IMR-90 (cell line): ENCODE results near the gene ARMC6. TPM values are rescaled to one million over a fixed set of nuclear protein-coding genes. Genes with fewer than 3 reads are reported as not detected.

Experiments used
- ATAC-seq: fragments of 200-7000 bp; cut with Tn5 transposase; 2 replicates; pipeline ENCODE4 v1.9.1; 2020; ENCODE audit warnings: low read depth, mild to moderate bottlenecking, moderate library complexity
- BruUV-seq: library from RNA; stranded (reverse); fragments of 400-500 nt; replicated peaks from 2 replicates; lab custom pipeline; 2021; lab: Mats Ljungman, UMichigan
- CTCF ChIA-PET: fragments of 300-600 bp; formaldehyde crosslinking; extraction: SDS; loops from one replicate; lab custom pipeline; 2021; ENCODE audit warnings: antibody characterized with exemption; lab: Yijun Ruan, JAX
- POLR2A ChIA-PET: fragments of 300-600 bp; sonication (Branson Sonifier 250); formaldehyde crosslinking; loops from one replicate; lab custom pipeline; 2022; ENCODE audit warnings: antibody characterized with exemption; ENCODE audit not compliant: unreplicated experiment; lab: Charles Lee
- DNase-seq: peaks from one replicate; pipeline ENCODE4 v3.0.0; 2013
- H2AFZ ChIP-seq: replicated peaks from 2 replicates; pipeline ENCODE3; 2013; ENCODE audit warnings: low read length, mild to moderate bottlenecking; ENCODE audit not compliant: poor library complexity
- H2AK5ac ChIP-seq: 2 replicates; pipeline ENCODE4 v1.6.1; 2013; ENCODE audit warnings: low read depth, low read length, inconsistent platforms
- H2AK9ac ChIP-seq: replicated peaks from 2 replicates; pipeline ENCODE3; 2013; ENCODE audit warnings: mild to moderate bottlenecking, low read depth, low read length, moderate library complexity; ENCODE audit not compliant: poor library complexity
- H2BK120ac ChIP-seq: 2 replicates; pipeline ENCODE4 v1.6.1; 2013; ENCODE audit warnings: low read depth, low read length, inconsistent platforms
- H2BK15ac ChIP-seq: 3 replicates; pipeline ENCODE4 v1.6.1; 2013; ENCODE audit warnings: low read depth, low read length, inconsistent platforms
- H2BK20ac ChIP-seq: 2 replicates; pipeline ENCODE4 v1.6.1; 2013; ENCODE audit warnings: low read depth, mild to moderate bottlenecking, inconsistent platforms, low read length, moderate library complexity
- H2BK5ac ChIP-seq: 2 replicates; pipeline ENCODE4 v1.6.1; 2013; ENCODE audit warnings: mild to moderate bottlenecking, low read depth, low read length, inconsistent platforms; ENCODE audit not compliant: poor library complexity, severe bottlenecking
- H3K14ac ChIP-seq: replicated peaks from 2 replicates; pipeline ENCODE4 v1.6.1; 2013; ENCODE audit warnings: low read depth, low read length, inconsistent platforms
- H3K18ac ChIP-seq: 2 replicates; pipeline ENCODE4 v1.6.1; 2013; ENCODE audit warnings: low read depth, low read length, control low read depth
- H3K23ac ChIP-seq: 2 replicates; pipeline ENCODE4 v1.6.1; 2013; ENCODE audit warnings: low read depth, low read length, inconsistent platforms
- H3K27ac ChIP-seq: 2 replicates; pipeline ENCODE4 v1.5.1; 2013; ENCODE audit warnings: mild to moderate bottlenecking, control low read depth, low read length; ENCODE audit not compliant: insufficient read depth
- H3K27me3 ChIP-seq: 2 replicates; pipeline ENCODE4 v1.6.1; 2013; ENCODE audit warnings: low read length; ENCODE audit not compliant: control insufficient read depth, insufficient read depth
- H3K36me3 ChIP-seq: 2 replicates; pipeline ENCODE4 v1.6.1; 2013; ENCODE audit warnings: low read length, mixed read lengths; ENCODE audit not compliant: control insufficient read depth, insufficient read depth
- H3K4ac ChIP-seq: 2 replicates; pipeline ENCODE4 v1.6.1; 2013; ENCODE audit warnings: low read depth, low read length, inconsistent platforms
- H3K4me1 ChIP-seq: 2 replicates; pipeline ENCODE4 v1.6.1; 2013; ENCODE audit warnings: low read length, mixed read lengths; ENCODE audit not compliant: control insufficient read depth, insufficient read depth
- H3K4me2 ChIP-seq: 2 replicates; pipeline ENCODE4 v1.6.1; 2013; ENCODE audit warnings: low read depth, mild to moderate bottlenecking, control low read depth, low read length, moderate library complexity
- H3K4me3 ChIP-seq: 2 replicates; pipeline ENCODE4 v1.5.1; 2013; ENCODE audit warnings: low read depth, mild to moderate bottlenecking, control low read depth, low read length, moderate library complexity; ENCODE audit not compliant: insufficient read depth
- H3K56ac ChIP-seq: 2 replicates; pipeline ENCODE4 v1.6.1; 2013; ENCODE audit warnings: low read length, inconsistent platforms; ENCODE audit not compliant: insufficient read depth; ENCODE audit errors: extremely low read depth
- H3K79me1 ChIP-seq, 2 experiments: 2 replicates each; pipeline ENCODE4 v1.6.1; 2013; ENCODE audit warnings: low read length in 2 of 2, inconsistent platforms in 1 of 2, low read depth in 1 of 2
- H3K9ac ChIP-seq: 2 replicates; pipeline ENCODE4 v1.6.1; 2013; ENCODE audit warnings: low read depth, low read length, control low read depth
- H3K9me1 ChIP-seq: 2 replicates; pipeline ENCODE4 v1.6.1; 2013; ENCODE audit warnings: low read length, inconsistent platforms; ENCODE audit not compliant: insufficient read depth
- H3K9me3 ChIP-seq: 2 replicates; pipeline ENCODE4 v1.6.1; 2013; ENCODE audit warnings: low read length; ENCODE audit not compliant: control insufficient read depth, insufficient read depth
- H4K20me1 ChIP-seq: 2 replicates; pipeline ENCODE4 v1.6.1; 2013; ENCODE audit warnings: low read length, inconsistent platforms; ENCODE audit not compliant: insufficient read depth
- H4K5ac ChIP-seq: 2 replicates; pipeline ENCODE4 v1.6.1; 2013; ENCODE audit warnings: mild to moderate bottlenecking, low read depth, low read length, control low read depth
- H4K8ac ChIP-seq, 2 experiments: 2 replicates each; pipeline ENCODE4 v1.6.1; 2013; ENCODE audit warnings: low read depth in 2 of 2, low read length in 2 of 2, control low read depth in 1 of 2, inconsistent platforms in 1 of 2
- H4K91ac ChIP-seq: 2 replicates; pipeline ENCODE4 v1.6.1; 2013; ENCODE audit warnings: low read depth, low read length, inconsistent platforms; ENCODE audit not compliant: insufficient read depth
- CEBPB ChIP-seq: IDR thresholded peaks from 2 replicates; pipeline ENCODE4 v1.6.1; 2012; ENCODE audit warnings: low read depth, low read length, improper control_type of control experiment
- SMC3 ChIP-seq: fragments of 150-350 bp; IDR thresholded peaks from 2 replicates; pipeline ENCODE4 v1.6.1; 2016; ENCODE audit warnings: low read depth, mild to moderate bottlenecking, antibody characterized with exemption, low read length, moderate library complexity
- WGBS, 2 experiments: methylation state at CpG; one replicate each; pipeline versions ENCODE4 v1.1.5 to v1.1.7; 2013; ENCODE audit warnings: missing lambda C conversion rate in 2 of 2; ENCODE audit not compliant: insufficient read length in 1 of 2; ENCODE audit errors: extremely low coverage in 2 of 2; 5-methylcytosine and 5-hydroxymethylcytosine counted together
- dilution Hi-C: fragments of 300-500 bp; cut with HindIII; formaldehyde crosslinking; loops from one replicate; pipeline ENCODE4 v1.14.3; 2018; ENCODE audit warnings: low sequenced_read_pairs; ENCODE audit not compliant: unreplicated experiment
- in situ Hi-C: fragments of 300-500 bp; cut with MboI; formaldehyde crosslinking; loops from 3 replicates; pipeline ENCODE4 v1.14.3; 2019; ENCODE audit warnings: low sequenced_read_pairs, inconsistent platforms, mixed read lengths
- intact Hi-C: fragments of 100-400 bp; cut with micrococcal nuclease; formaldehyde crosslinking; loops from 2 replicates; pipeline ENCODE4 v1.10.0; 2022
- polyA plus RNA-seq, 3 experiments: library from polyadenylated mRNA; depleted of rRNA; stranded (reverse); fragments of >200 nt; gene quantifications; 2 replicates each; pipeline ENCODE4 v1.2.3, GENCODE V29; 2012; ENCODE audit warnings: low replicate concordance in 1 of 3
- total RNA-seq: library from RNA; depleted of rRNA; stranded (reverse); fragments of >200 nt; gene quantifications from 2 replicates; pipeline ENCODE4 v1.2.3, GENCODE V29; 2012

ARMC6 gene
- total and polyA plus RNA-seq, 2 of the 4 experiments (the other 2 are of a cell fraction), result 41.5 to 52.7 TPM

DNA sequence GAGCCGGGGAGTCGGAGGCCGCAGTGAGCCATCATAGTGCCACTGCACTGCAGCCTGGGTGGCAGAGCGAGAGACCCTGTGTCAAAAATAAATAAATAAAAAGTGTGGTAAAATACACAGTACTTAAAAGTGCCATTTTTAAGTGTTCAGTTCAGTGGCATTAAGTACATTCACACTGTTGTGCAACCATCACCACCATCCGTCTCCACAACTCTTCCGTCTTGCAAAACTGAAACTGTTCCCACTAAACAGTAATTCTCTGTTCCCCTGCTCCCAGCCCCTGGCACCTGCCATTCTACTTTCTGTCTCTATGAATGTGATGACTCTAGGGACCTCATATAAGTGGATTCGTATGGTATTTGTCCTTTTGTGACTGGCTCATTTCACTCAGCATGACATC, 43.7 kb downstream of the ARMC6 start:
- POLR2A ChIA-PET, result no interaction called here
- Histone ChIP-seq H3K23ac (no peak overlapping the region), H2AK5ac (no peak overlapping the region), H3K4me2 (no peak overlapping the region), H4K91ac (no peak overlapping the region), H2BK20ac (no peak overlapping the region), H3K9me3 (no peaks in the 10 kb centered on the region), H3K27ac (no peak overlapping the region), H2BK5ac (no peak overlapping the region), H3K18ac (no peak overlapping the region), H4K20me1 (0 out of 2 replicates have a peak, but pooled peaks cover 4% of the 10 kb centered on the region), H2AFZ (no peak overlapping the region), H3K4me1 (no peaks in the 10 kb centered on the region), H3K14ac (no peak overlapping the region), H3K9ac (no peak overlapping the region), H3K36me3 (peaks cover 2% of the 10 kb centered on the region; the same call in 1 of the 2 replicates), H3K4ac (no peak overlapping the region), H2AK9ac (no peak overlapping the region), H4K5ac (no peak overlapping the region), H2BK120ac (no peak overlapping the region), H3K27me3 (no peaks in the 10 kb centered on the region), H4K8ac (no peak overlapping the region), H2BK15ac (no peak overlapping the region), H3K4me3 (no peak overlapping the region), H3K9me1 (peaks cover 9% of the 10 kb centered on the region), H3K79me1 (peaks cover 3 to 4% of the 10 kb centered on the region in 2 experiments; a peak in 2 of 4 replicates), H3K56ac (no peak overlapping the region)
- DNase-seq (no peak), ATAC-seq (no peak)
- CTCF ChIA-PET, result no interaction called here
- WGBS, 2 experiments, result no CpG with 5 or more reads among the region's 7 CpGs
- in situ Hi-C loops (no loop called here), intact Hi-C loops (no loop called here), dilution Hi-C loops (no loop called here)
- TF ChIP-seq SMC3, result no peak
- TF ChIP-seq CEBPB, result 0 out of 2 replicates have a peak, but pooled peaks have one; percentile 28
- no TSS peak for BruUV-seq
